ENCODE results near the gene LRP2. TPM values are rescaled to one million over a fixed set of nuclear protein-coding genes. Genes with fewer than 3 reads are reported as not detected.

The LRP2 gene
- total RNA-seq, 4 donors from 2014 or later, result 0.05 to 0.23 TPM; not detected in 2

- 62 to 78% methylated on average over 1 of the region's 1 CpG for WGBS, 2 donors
- no peak for TF ChIP-seq CTCF (IDR thresholded peaks at IDR 0.05)
- no peak for TF ChIP-seq POLR2A (IDR thresholded peaks at IDR 0.05)
- no peak overlapping the region for H3K4me3 ChIP-seq (ENCODE audit: low read depth, poor library complexity, severe bottlenecking)
Measured at GRCh38 chr2:169104848-169105247, 257.5 kb downstream of the LRP2 start.

GRCh38 chr2:169095621-169096105, 266.7 kb downstream of the LRP2 start:
- no peak overlapping the region for H3K4me3 ChIP-seq (ENCODE audit: low read depth, poor library complexity, severe bottlenecking)
- peak in 1 of 2 donors; percentile 46 for DNase-seq (ENCODE audit: low spot score in 2 of 2)
- intact Hi-C loops (cut with DNase I; ENCODE audit: low total_unique reads), result no loop called here
- 33 to 38% methylated on average over 5 of the region's 5 CpGs for whole genome bisulfite sequencing, 2 donors
- TF ChIP-seq CTCF (IDR thresholded peaks at IDR 0.05) (no peak), POLR2A (IDR thresholded peaks at IDR 0.05) (no peak)

More at GRCh38 chr2:169104848-169105247, 257.5 kb downstream of the LRP2 start:
- intact Hi-C loops (cut with DNase I; ENCODE audit: low total_unique reads), result no loop called here
- no peak for DNase-seq (ENCODE audit: low spot score in 2 of 2)

- 62 to 65% methylated on average over 1 of the region's 1 CpG for WGBS, 2 donors
- TF ChIP-seq CTCF (IDR thresholded peaks at IDR 0.05) (no peak), POLR2A (IDR thresholded peaks at IDR 0.05) (no peak)
- no peak for DNase-seq (ENCODE audit: low spot score in 2 of 2)
- H3K4me3 ChIP-seq (ENCODE audit: low read depth, poor library complexity, severe bottlenecking), result no peak overlapping the region
- intact Hi-C loops (cut with DNase I; ENCODE audit: low total_unique reads), result no loop called here
Measured at GRCh38 chr2:169094676-169095075, 267.7 kb downstream of the LRP2 start.

GRCh38 chr2:169093535-169093934, 268.8 kb downstream of the LRP2 start:
- intact Hi-C loops (cut with DNase I; ENCODE audit: low total_unique reads), result no loop called here
- TF ChIP-seq CTCF (IDR thresholded peaks at IDR 0.05) (no peak), POLR2A (IDR thresholded peaks at IDR 0.05) (no peak)
- 33 to 35% methylated on average over 2 of the region's 2 CpGs for WGBS, 2 donors
- no peak for DNase-seq (ENCODE audit: low spot score in 2 of 2)
- H3K4me3 ChIP-seq (ENCODE audit: low read depth, poor library complexity, severe bottlenecking), result no peak overlapping the region

- H3K4me3 ChIP-seq (ENCODE audit: low read depth, poor library complexity, severe bottlenecking), result no peak overlapping the region
- TF ChIP-seq POLR2A (IDR thresholded peaks at IDR 0.05) (no peak), CTCF (IDR thresholded peaks at IDR 0.05) (no peak)
- peak in 1 of 2 donors; percentile 41 for DNase-seq (ENCODE audit: low spot score in 2 of 2)
- 54 to 57% methylated on average over 8 of the region's 8 CpGs for WGBS, 2 donors
- intact Hi-C loops (cut with DNase I; ENCODE audit: low total_unique reads), result no loop called here
Measured at GRCh38 chr2:169091761-169092519, 270.4 kb downstream of the LRP2 start.

All from lower leg skin (tissue), 4 donors.